PC-9 (cell line): ENCODE data around the gene SAFB2. TPM values are rescaled to one million over a fixed set of nuclear protein-coding genes. Genes with fewer than 3 reads are reported as not detected.

ENCODE experiments used
- BruUV-seq: library from RNA; stranded (reverse); fragments of 400-500 nt; replicated peaks from 2 replicates; lab custom pipeline; 2021; lab: Mats Ljungman, UMichigan
- CTCF ChIA-PET: fragments of 300-600 bp; sonication (Branson Sonifier 250); formaldehyde crosslinking; loops from one replicate; lab custom pipeline; 2022; ENCODE audit warnings: antibody characterized with exemption; lab: Charles Lee
- POLR2A ChIA-PET: fragments of 300-600 bp; sonication (Branson Sonifier 250); formaldehyde crosslinking; loops from one replicate; lab custom pipeline; 2022; ENCODE audit warnings: antibody characterized with exemption; ENCODE audit not compliant: unreplicated experiment; lab: Charles Lee
- DNase-seq, 2 experiments: peaks; one replicate each; pipeline versions ENCODE4 v3.0.0 to v3.0.0-alpha.2; 2015 to 2022; ENCODE audit warnings: mixed read lengths in 1 of 2
- H2AFZ ChIP-seq: fragments of 200-600 bp; sonication (generic); 2 replicates; pipeline ENCODE4 v1.8.1; 2017; ENCODE audit warnings: antibody characterized with exemption
- H3F3A ChIP-seq: fragments of 200-600 bp; sonication (generic); 2 replicates; pipeline ENCODE4 v1.8.1; 2017; ENCODE audit warnings: antibody characterized with exemption, mild to moderate bottlenecking, low read depth; ENCODE audit not compliant: insufficient read depth
- H3K27ac ChIP-seq: fragments of 200-600 bp; sonication (generic); 2 replicates; pipeline ENCODE4 v1.6.1; 2016; ENCODE audit warnings: mixed run types
- H3K27me3 ChIP-seq: fragments of 200-600 bp; sonication (generic); 2 replicates; pipeline ENCODE4 v1.6.1; 2016; ENCODE audit warnings: low read depth, mixed run types; ENCODE audit not compliant: insufficient read depth
- H3K36me3 ChIP-seq: fragments of 200-600 bp; sonication (generic); 2 replicates; pipeline ENCODE4 v1.6.1; 2016; ENCODE audit warnings: low read depth, mixed run types
- H3K4me1 ChIP-seq: fragments of 200-600 bp; sonication (generic); replicated peaks from 2 replicates; pipeline ENCODE4 v1.6.1; 2016; ENCODE audit warnings: mixed run types; ENCODE audit not compliant: insufficient read depth
- H3K4me2 ChIP-seq: fragments of 200-600 bp; sonication (generic); 2 replicates; pipeline ENCODE4 v1.6.1; 2017; ENCODE audit warnings: mixed run types
- H3K4me3 ChIP-seq: fragments of 200-600 bp; sonication (generic); 2 replicates; pipeline ENCODE4 v1.6.1; 2016; ENCODE audit warnings: mixed run types
- H3K79me2 ChIP-seq: fragments of 200-600 bp; sonication (generic); 2 replicates; pipeline ENCODE4 v1.6.1; 2017; ENCODE audit warnings: low read depth, mixed run types
- H3K9me2 ChIP-seq: fragments of 200-600 bp; sonication (generic); 2 replicates; pipeline ENCODE4 v1.8.1; 2017; ENCODE audit warnings: mild to moderate bottlenecking; ENCODE audit not compliant: insufficient read depth
- H3K9me3 ChIP-seq: fragments of 200-600 bp; sonication (generic); 2 replicates; pipeline ENCODE4 v1.8.1; 2016; ENCODE audit warnings: low read depth; ENCODE audit not compliant: insufficient read depth
- H4K20me1 ChIP-seq: fragments of 200-600 bp; sonication (generic); 2 replicates; pipeline ENCODE4 v1.8.1; 2017; ENCODE audit not compliant: insufficient read depth
- CTCF ChIP-seq: fragments of 200-600 bp; sonication (generic); conservative IDR thresholded peaks from 2 replicates; pipeline ENCODE4 v1.6.1; 2017; ENCODE audit warnings: mixed run types, antibody characterized with exemption, mild to moderate bottlenecking, moderate library complexity
- EZH2 ChIP-seq: fragments of 200-600 bp; sonication (generic); IDR thresholded peaks from 2 replicates; pipeline ENCODE4 v1.8.0; 2017; ENCODE audit warnings: antibody characterized with exemption, low read depth
- intact Hi-C: fragments of 100-400 bp; cut with micrococcal nuclease; formaldehyde crosslinking; loops from one replicate; pipeline ENCODE4 v1.10.0; 2022; ENCODE audit not compliant: unreplicated experiment
- total RNA-seq: library from RNA; stranded (reverse); gene quantifications from 2 replicates; pipeline ENCODE4 v1.2.3, GENCODE V29; 2021

The SAFB2 gene
- total RNA-seq, 1 experiment from 2014 or later = 43.1 TPM

GRCh38 chr19:5655412-5655811, 32.8 kb upstream of the SAFB2 start:
- CTCF ChIA-PET = no interaction called here
- Histone ChIP-seq H3K79me2 (no peaks in the 10 kb centered on the region), H3K27ac (no peak overlapping the region), H3K36me3 (no peaks in the 10 kb centered on the region), H3K4me3 (no peak overlapping the region), H2AFZ (no peak overlapping the region), H3K4me1 (no peaks in the 10 kb centered on the region), H3K9me3 (no peaks in the 10 kb centered on the region), H4K20me1 (peaks cover 6% of the 10 kb centered on the region; the same call in 1 of the 2 replicates), H3K4me2 (no peak overlapping the region), H3F3A (peaks cover 7% of the 10 kb centered on the region; the same call in 1 of the 2 replicates), H3K27me3 (no peaks in the 10 kb centered on the region), H3K9me2 (no peaks in the 10 kb centered on the region)
- TF ChIP-seq CTCF (no peak), EZH2 (no peak)
- POLR2A ChIA-PET = no interaction called here
- DNase-seq = no peak
- BruUV-seq = no TSS peak
- intact Hi-C loops = no loop called here

DNA sequence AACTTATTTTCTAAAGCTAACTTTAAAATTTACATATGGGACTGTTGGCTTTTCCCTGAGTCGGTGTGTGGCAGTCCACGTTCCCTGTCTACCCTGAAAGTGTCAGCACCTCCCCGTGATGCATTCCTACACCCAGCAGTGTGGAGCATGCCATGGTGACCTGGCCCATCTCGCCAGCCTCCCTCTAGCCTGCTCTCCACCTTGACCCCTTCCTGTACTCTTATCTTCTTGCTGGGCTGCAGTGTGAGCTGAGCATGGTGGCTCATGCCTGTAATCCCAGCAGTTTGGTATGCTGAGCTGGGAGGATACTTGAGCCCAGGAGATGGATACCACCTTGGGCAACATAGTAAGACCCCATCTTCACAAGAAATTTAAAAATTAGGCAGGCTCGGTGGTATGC, 32.4 kb upstream of the SAFB2 start:
- CTCF ChIA-PET = no interaction called here
- Histone ChIP-seq H3K36me3 (no peaks in the 10 kb centered on the region), H3K9me2 (no peaks in the 10 kb centered on the region), H3F3A (peaks cover 7% of the 10 kb centered on the region; the same call in 1 of the 2 replicates), H3K27ac (no peak overlapping the region), H3K4me3 (no peak overlapping the region), H4K20me1 (peaks cover 6% of the 10 kb centered on the region; the same call in 1 of the 2 replicates), H3K4me2 (no peak overlapping the region), H3K4me1 (no peaks in the 10 kb centered on the region), H3K79me2 (no peaks in the 10 kb centered on the region), H3K9me3 (no peaks in the 10 kb centered on the region), H2AFZ (no peak overlapping the region), H3K27me3 (no peaks in the 10 kb centered on the region)
- intact Hi-C loops = no loop called here
- POLR2A ChIA-PET = no interaction called here
- no peak for DNase-seq
- no TSS peak for BruUV-seq
- TF ChIP-seq EZH2 (no peak), CTCF (no peak)

GRCh38 chr19:5652261-5652660, 29.7 kb upstream of the SAFB2 start:
- 0 out of 2 replicates have a peak, but pooled peaks cover 6% of the 10 kb centered on the region for H3K36me3 ChIP-seq
- intact Hi-C loops = no loop called here
- DNase-seq = no peak
- H3K79me2 ChIP-seq = no peaks in the 10 kb centered on the region
- no peak overlapping the region for H3K27ac ChIP-seq
- no peaks in the 10 kb centered on the region for H3K4me1 ChIP-seq
- no peaks in the 10 kb centered on the region for H3K9me2 ChIP-seq
- H3K4me3 ChIP-seq = no peak overlapping the region
- CTCF ChIA-PET = no interaction called here
- H3K9me3 ChIP-seq = no peaks in the 10 kb centered on the region
- peaks cover 6% of the 10 kb centered on the region; the same call in 1 of the 2 replicates for H4K20me1 ChIP-seq
- no peak overlapping the region for H3K4me2 ChIP-seq
- H3K27me3 ChIP-seq = no peaks in the 10 kb centered on the region
- no TSS peak for BruUV-seq
- POLR2A ChIA-PET = no interaction called here
- no peak for TF ChIP-seq EZH2
- no peak for TF ChIP-seq CTCF
- peaks cover 7% of the 10 kb centered on the region; the same call in 1 of the 2 replicates for H3F3A ChIP-seq
- H2AFZ ChIP-seq = no peak overlapping the region
